A549 (cell line): ENCODE data around the gene SP4. TPM values are rescaled to one million over a fixed set of nuclear protein-coding genes. Genes with fewer than 3 reads are reported as not detected.

Source experiments
- ATAC-seq, 2 experiments: fragments of 200-7000 bp in 1 of 2; fragments of >200 bp in 1 of 2; cut with Nextera tagmentation in 1 of 2; cut with Tn5 transposase in 1 of 2; 3 replicates each; pipeline versions ENCODE4 v1.8.0 to v1.9.1; 2018 to 2020; ENCODE audit warnings: mild to moderate bottlenecking in 1 of 2, moderate library complexity in 1 of 2
- CTCF ChIA-PET: fragments of 300-600 bp; sonication (Branson Sonifier 250); formaldehyde crosslinking; extraction: SDS; loops from one replicate; lab custom pipeline; 2021; ENCODE audit warnings: antibody characterized with exemption, inconsistent platforms; lab: Yijun Ruan, JAX
- POLR2A ChIA-PET: fragments of 350-600 bp; formaldehyde crosslinking; extraction: SDS; loops from one replicate; lab custom pipeline; 2021; ENCODE audit warnings: antibody characterized with exemption, inconsistent platforms; lab: Yijun Ruan, JAX
- DNase-seq, 2 experiments: peaks; one replicate each; pipeline versions ENCODE4 v3.0.0 to v3.0.0-alpha.2; 2011 to 2016; ENCODE audit warnings: low read depth in 1 of 2, low spot score in 1 of 2
- FAIRE-seq: peaks from 2 replicates; lab custom pipeline; 2011; peaks lifted over from hg19 to GRCh38; lab: Jason Lieb, UNC
- H3K27ac ChIP-seq, 2 experiments: fragments of >200 bp; sonication (Bioruptor Twin); formaldehyde crosslinking; 3 replicates each; pipeline ENCODE4 v1.5.1; 2016 to 2017
- H3K4me1 ChIP-seq: fragments of >200 bp; sonication (Bioruptor Twin); formaldehyde crosslinking; 3 replicates; pipeline ENCODE4 v1.6.1; 2016
- H3K4me2 ChIP-seq: fragments of >200 bp; sonication (Bioruptor Twin); formaldehyde crosslinking; 3 replicates; pipeline ENCODE4 v1.6.1; 2016
- H3K4me3 ChIP-seq: fragments of >200 bp; sonication (Bioruptor Twin); formaldehyde crosslinking; 3 replicates; pipeline ENCODE4 v1.5.1; 2016
- H3K9me3 ChIP-seq: fragments of >200 bp; sonication (Bioruptor Twin); formaldehyde crosslinking; 3 replicates; pipeline ENCODE4 v1.6.1; 2016
- CHD2 ChIP-seq: fragments of 150-350 bp; IDR thresholded peaks from 2 replicates; pipeline ENCODE4 v1.6.1; 2014; ENCODE audit warnings: low read length; ENCODE audit not compliant: partially characterized antibody
- CHD4 ChIP-seq: fragments of 200-600 bp; sonication (generic); IDR thresholded peaks from 2 replicates; pipeline ENCODE4 v1.6.1; 2016; ENCODE audit warnings: antibody characterized with exemption, mild to moderate bottlenecking, borderline replicate concordance
- E2F6 ChIP-seq: IDR thresholded peaks from 2 replicates; pipeline ENCODE4 v1.6.1; 2012; ENCODE audit warnings: low read depth, borderline replicate concordance
- FOSB ChIP-seq: fragments of 250-450 bp; sonication (Bioruptor Pico); IDR thresholded peaks from 2 replicates; pipeline ENCODE4 v1.5.0; 2020; ENCODE audit warnings: mild to moderate bottlenecking, moderate library complexity
- FOXS1 ChIP-seq: fragments of 250-450 bp; sonication (Bioruptor Pico); IDR thresholded peaks from 2 replicates; pipeline ENCODE4 v1.5.0; 2020; ENCODE audit warnings: mild to moderate bottlenecking, moderate library complexity
- HDAC2 ChIP-seq: fragments of 200-600 bp; sonication (generic); IDR thresholded peaks from 2 replicates; pipeline ENCODE4 v1.6.1; 2016
- HOXA7 ChIP-seq: fragments of 250-450 bp; sonication (Bioruptor Pico); IDR thresholded peaks from 2 replicates; pipeline ENCODE4 v1.5.0; 2020; ENCODE audit warnings: mild to moderate bottlenecking, moderate library complexity
- JUN ChIP-seq, 2 experiments: fragments of >200 bp; sonication (Bioruptor Twin); formaldehyde crosslinking; IDR thresholded peaks; 2 replicates in 1 of 2; 3 replicates in 1 of 2; pipeline ENCODE4 v1.6.1; 2016 to 2017
- KDM5A ChIP-seq: fragments of 200-600 bp; sonication (generic); IDR thresholded peaks from 2 replicates; pipeline ENCODE4 v1.6.1; 2016; ENCODE audit warnings: antibody characterized with exemption, mild to moderate bottlenecking
- MAFK ChIP-seq: fragments of 450-650 bp; IDR thresholded peaks from 2 replicates; pipeline ENCODE4 v1.6.1; 2014; ENCODE audit not compliant: partially characterized antibody
- MAX ChIP-seq: IDR thresholded peaks from 2 replicates; pipeline ENCODE4 v1.6.1; 2012
- MYC ChIP-seq: IDR thresholded peaks from 2 replicates; pipeline ENCODE4 v1.6.1; 2012; ENCODE audit warnings: mild to moderate bottlenecking, inconsistent platforms, low read length, improper control_type of control experiment, borderline replicate concordance
- NFE2L2 ChIP-seq: fragments of 150-350 bp; conservative IDR thresholded peaks from 2 replicates; pipeline ENCODE4 v1.6.1; 2014; ENCODE audit warnings: low read length
- PBX3 ChIP-seq: IDR thresholded peaks from 2 replicates; pipeline ENCODE4 v1.6.1; 2012
- PHF8 ChIP-seq: fragments of 200-600 bp; sonication (generic); IDR thresholded peaks from 2 replicates; pipeline ENCODE4 v1.6.1; 2016; ENCODE audit warnings: low read depth, mild to moderate bottlenecking, antibody characterized with exemption, moderate library complexity, borderline replicate concordance
- POLR2A ChIP-seq: IDR thresholded peaks from 2 replicates; pipeline ENCODE4 v1.6.1; 2012; ENCODE audit warnings: mild to moderate bottlenecking, low read length
- POLR2AphosphoS2 ChIP-seq: conservative IDR thresholded peaks from 2 replicates; pipeline ENCODE4 v1.6.1; 2012; ENCODE audit warnings: low read length, improper control_type of control experiment, inconsistent platforms
- RARB ChIP-seq: fragments of 250-450 bp; sonication (Bioruptor Pico); IDR thresholded peaks from 2 replicates; pipeline ENCODE4 v1.8.0; 2021; ENCODE audit warnings: mild to moderate bottlenecking, moderate library complexity
- REST ChIP-seq: fragments of 200-600 bp; sonication (generic); IDR thresholded peaks from 2 replicates; pipeline ENCODE4 v1.6.1; 2016; ENCODE audit warnings: antibody characterized with exemption, mild to moderate bottlenecking, moderate library complexity
- RFX5 ChIP-seq: fragments of 450-650 bp; IDR thresholded peaks from 2 replicates; pipeline ENCODE4 v1.7.1; 2014; ENCODE audit warnings: antibody characterized with exemption, mild to moderate bottlenecking, moderate library complexity
- TP53 ChIP-seq: fragments of 250-450 bp; sonication (Bioruptor Pico); IDR thresholded peaks from 2 replicates; pipeline ENCODE4 v1.5.0; 2021; ENCODE audit warnings: mild to moderate bottlenecking, moderate library complexity
- USF2 ChIP-seq: fragments of 450-650 bp; IDR thresholded peaks from 2 replicates; pipeline ENCODE4 v1.6.1; 2014; ENCODE audit warnings: antibody characterized with exemption
- ZFP36 ChIP-seq: fragments of 450-650 bp; IDR thresholded peaks from 2 replicates; pipeline ENCODE4 v1.6.1; 2014; ENCODE audit warnings: borderline replicate concordance; ENCODE audit not compliant: partially characterized antibody
- WGBS: methylation state at CpG from one replicate; pipeline ENCODE4 v1.1.6; 2017; ENCODE audit errors: missing lambda C conversion rate; 5-methylcytosine and 5-hydroxymethylcytosine counted together
- polyA plus RNA-seq, 4 experiments: library from polyadenylated mRNA; depleted of rRNA in 3 of 4; stranded (reverse); fragments of >200 nt; fragmentation: RNase III in 1 of 4; extraction: RNeasy Plus Mini Kit Qiagen cat#74134 plus additional on column Dnase treatment in 1 of 4; gene quantifications; 2 replicates in 3 of 4; 3 replicates in 1 of 4; pipeline ENCODE4 v1.2.3, GENCODE V29; 2011 to 2017

Gene SP4
- polyA plus RNA-seq, 2 of the 4 experiments (the other 2 are of a cell fraction): 1.9 to 5.3 TPM

GRCh38 chr7:21426286-21427181 lies 1.3 kb upstream of the SP4 start:
- peak in 1 of 2 experiments; percentile 7 for DNase-seq
- Histone ChIP-seq H3K9me3 (no peaks in the 10 kb centered on the region), H3K4me3 (peak overlapping the region; percentile 52), H3K4me2 (peak overlapping the region; percentile 89), H3K27ac (peak overlapping the region; percentile 62), H3K4me1 (peaks cover 6% of the 10 kb centered on the region; the same call in 1 of the 3 replicates)
- FAIRE-seq: no peak
- WGBS: 29% methylated on average over 19 of the region's 35 CpGs
- TF ChIP-seq ZFP36 (no peak), NFE2L2 (no peak), FOXS1 (no peak), KDM5A (no peak), CHD4 (no peak), HOXA7 (no peak), REST (no peak)
- ATAC-seq: no peak
- ChIA-PET CTCF (interaction anchor here (0.6 to 1.7 kb wide), 4 partner anchors 11 to 575 kb away, joined by 3 to 6 read pairs (median 3); no protein-coding TSS in a partner anchor), POLR2A (interaction anchor here (0.7 to 1.9 kb wide), 6 partner anchors 11 to 519 kb away, joined by 3 to 7 read pairs (median 4); partner anchors contain the start of gene CDCA7L)

GRCh38 chr7:21427182-21427870 lies 557 bp upstream of the SP4 start:
- ATAC-seq: peak; percentile 85 to 93
- 4% methylated on average over 17 of the region's 57 CpGs for WGBS
- Histone ChIP-seq H3K4me3 (peak overlapping the region; percentile 87), H3K9me3 (no peaks in the 10 kb centered on the region), H3K4me2 (peak overlapping the region; percentile 89), H3K27ac (peak overlapping the region; percentile 91 to 93), H3K4me1 (peaks cover 6% of the 10 kb centered on the region; the same call in 1 of the 3 replicates)
- TF ChIP-seq FOSB (CRISPR knock-in tag): no peak
- TF ChIP-seq CHD2: peak; percentile 19
- no peak for TF ChIP-seq HOXA7
- TF ChIP-seq E2F6: peak; percentile 90
- 0 out of 2 replicates have a peak, but pooled peaks have one; percentile 86 for TF ChIP-seq HDAC2
- peak; percentile 54 for TF ChIP-seq POLR2A
- TF ChIP-seq JUN (IDR thresholded peaks at IDR 0.05): peak in 1 of 2 experiments; percentile 63; a peak in 2 of 5 replicates
- peak; percentile 44; the same call in 1 of the 2 replicates for TF ChIP-seq RFX5
- peak; percentile 79; the same call in 1 of the 2 replicates for TF ChIP-seq TP53 (CRISPR knock-in tag)
- no peak for TF ChIP-seq POLR2AphosphoS2
- no peak for TF ChIP-seq USF2
- peak; percentile 56 for TF ChIP-seq MYC
- peak; percentile 90 for TF ChIP-seq MAX
- TF ChIP-seq MAFK: no peak
- TF ChIP-seq PHF8: peak; percentile 96
- 0 out of 2 replicates have a peak, but pooled peaks have one; percentile 19 for TF ChIP-seq PBX3
- no peak for TF ChIP-seq RARB (CRISPR knock-in tag)
- no peak for FAIRE-seq
- ChIA-PET CTCF (interaction anchor here (1.1 to 1.7 kb wide), 4 partner anchors 170 to 575 kb away, joined by 3 to 6 read pairs (median 3); no protein-coding TSS in a partner anchor), POLR2A (interaction anchor here (0.7 to 1.9 kb wide), 7 partner anchors 10 to 518 kb away, joined by 3 to 7 read pairs (median 4); partner anchors contain the start of gene CDCA7L)
- peak; percentile 97 to 98 for DNase-seq
